GM19395 (cell line): Measurements from ENCODE around the gene PIAS4.

ENCODE experiments used
- ATAC-seq: cut with Tn5 transposase; IDR thresholded peaks from one replicate; pipeline ENCODE4 v1.9.1; 2021; ENCODE audit warnings: mild to moderate bottlenecking, moderate library complexity; ENCODE audit not compliant: unreplicated experiment

Gene PIAS4

DNA sequence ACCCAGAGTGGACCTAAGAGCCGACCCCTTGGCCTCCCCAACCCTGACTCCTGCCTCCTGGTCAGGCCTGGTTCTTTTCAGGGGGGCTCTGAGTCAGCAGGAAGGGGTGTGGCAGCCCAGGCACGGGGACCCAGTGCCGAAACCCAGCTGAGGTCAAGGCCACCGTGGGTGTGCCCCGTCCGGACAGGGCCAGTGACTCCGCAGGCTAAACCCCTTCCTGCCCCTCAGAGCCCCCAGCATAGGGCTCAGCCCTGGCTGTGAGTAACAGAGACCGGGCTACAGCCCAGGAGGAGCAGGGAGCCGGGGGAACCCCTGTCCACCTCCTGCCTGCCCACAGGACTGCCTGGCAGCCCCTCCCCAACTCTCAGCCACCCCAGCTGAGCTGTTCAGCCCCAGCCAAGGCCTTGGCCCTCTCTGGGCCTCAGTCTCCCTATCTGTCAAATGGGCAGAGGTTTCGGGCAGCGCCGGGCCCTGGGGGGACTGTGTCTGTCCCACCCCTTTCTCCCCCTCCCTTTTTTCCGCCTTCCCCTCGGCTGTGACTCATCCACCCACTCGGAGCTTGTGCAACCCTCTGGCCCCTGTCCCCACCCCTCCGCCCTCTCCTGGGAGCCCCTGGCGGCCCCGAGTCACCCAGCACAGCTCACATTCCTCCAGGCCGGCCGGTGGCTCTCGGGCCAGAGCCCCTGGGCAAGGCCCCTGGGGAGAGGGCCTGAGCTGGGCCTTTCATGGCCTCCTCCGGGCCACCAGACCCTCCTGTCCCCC lies 50.6 kb downstream of the PIAS4 start:
- ATAC-seq: no peak

DNA sequence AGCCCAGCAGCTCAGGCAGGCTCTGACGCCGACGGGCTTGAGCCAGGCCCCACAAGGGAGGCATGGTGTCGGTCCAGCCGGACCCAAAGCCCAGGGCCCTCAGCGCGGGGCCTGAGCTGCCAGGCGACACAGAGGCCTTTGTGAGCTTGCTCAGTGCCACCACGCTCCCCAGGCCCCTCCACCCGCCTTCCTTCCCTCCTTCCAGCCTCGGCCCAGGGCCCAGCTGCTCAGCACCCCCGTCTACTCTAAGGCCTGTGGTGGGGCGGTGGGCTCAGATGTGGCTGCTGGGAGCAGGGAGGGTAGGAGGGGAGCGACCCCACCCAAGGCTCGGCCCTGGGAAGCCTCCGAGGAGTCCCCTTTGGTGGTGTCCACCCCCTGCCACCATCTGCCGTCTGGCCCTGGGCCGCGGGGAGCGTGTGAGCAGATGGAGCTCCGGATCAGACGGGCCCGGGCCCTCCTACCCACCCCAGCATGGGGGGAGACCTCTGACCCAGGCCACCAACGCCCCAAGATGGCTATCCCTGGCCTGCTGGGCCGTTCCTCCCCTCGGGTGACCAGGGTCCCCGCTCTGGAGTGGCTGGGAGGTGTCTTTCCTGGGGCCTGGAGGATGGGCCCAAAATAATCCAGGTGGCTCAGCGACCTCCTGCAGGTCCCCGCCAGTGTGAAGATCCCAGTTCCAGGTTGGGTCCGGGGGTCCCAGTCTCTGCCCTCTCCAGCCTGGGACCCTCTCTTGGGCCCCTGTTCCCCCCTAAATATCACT lies 51.3 kb downstream of the PIAS4 start:
- no peak for ATAC-seq

DNA sequence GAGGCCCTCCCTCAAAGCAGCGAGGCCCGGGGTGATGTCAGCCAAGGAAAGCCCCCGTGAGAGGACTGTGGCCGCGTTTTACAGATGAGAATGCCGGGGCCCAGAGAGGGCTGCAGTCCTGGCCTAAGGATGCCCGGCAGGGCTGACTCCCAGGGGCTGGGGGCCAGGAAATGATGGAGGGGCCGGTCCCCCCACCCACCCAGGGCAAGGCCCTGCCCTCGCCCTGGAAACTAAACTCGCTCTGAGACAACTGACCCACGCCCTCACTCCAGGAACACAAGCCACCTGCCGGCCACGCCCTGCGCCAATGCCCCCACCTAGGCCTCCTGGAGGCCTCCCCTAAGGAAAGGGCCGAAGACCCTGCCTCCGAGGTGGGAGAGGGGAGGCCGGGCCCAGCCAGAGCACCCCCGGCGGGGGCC lies 51.9 kb downstream of the PIAS4 start:
- no peak for ATAC-seq

DNA sequence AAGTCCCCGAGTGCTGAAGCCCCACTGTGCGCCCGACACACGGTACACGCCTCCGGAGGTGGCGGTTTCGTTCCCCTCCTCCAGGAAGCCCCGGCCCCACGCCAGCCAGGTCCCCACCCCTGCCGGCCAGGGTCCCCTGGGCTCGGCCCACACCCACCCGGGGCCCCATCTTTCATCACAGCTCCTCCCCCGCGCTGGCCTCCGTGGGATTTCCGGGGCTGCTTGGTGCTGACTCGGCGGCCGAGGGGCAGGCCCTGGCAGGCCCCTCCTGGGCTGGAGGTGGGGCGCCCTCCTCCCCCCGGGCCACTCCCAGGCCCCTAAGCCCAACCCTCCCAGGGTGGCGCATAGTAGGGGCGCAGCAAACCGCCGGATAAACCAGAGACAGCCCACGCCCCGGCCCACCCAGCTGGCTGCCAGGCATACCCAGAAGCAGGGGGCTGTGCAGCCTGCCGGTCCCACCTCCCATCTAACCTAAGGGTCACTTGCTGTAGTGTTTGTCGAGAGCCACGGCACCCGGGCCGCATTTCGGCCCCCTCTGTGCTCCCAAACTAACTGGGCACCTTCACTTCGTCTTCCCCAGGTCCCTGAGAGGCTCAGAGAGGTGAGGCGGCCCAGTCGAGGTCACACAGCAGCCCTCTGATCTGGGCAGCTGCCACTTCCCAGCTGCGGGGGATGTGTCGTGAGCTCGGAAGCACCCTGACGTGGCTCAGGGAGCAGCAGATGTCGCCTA lies 52.5 kb downstream of the PIAS4 start:
- no peak for ATAC-seq

DNA sequence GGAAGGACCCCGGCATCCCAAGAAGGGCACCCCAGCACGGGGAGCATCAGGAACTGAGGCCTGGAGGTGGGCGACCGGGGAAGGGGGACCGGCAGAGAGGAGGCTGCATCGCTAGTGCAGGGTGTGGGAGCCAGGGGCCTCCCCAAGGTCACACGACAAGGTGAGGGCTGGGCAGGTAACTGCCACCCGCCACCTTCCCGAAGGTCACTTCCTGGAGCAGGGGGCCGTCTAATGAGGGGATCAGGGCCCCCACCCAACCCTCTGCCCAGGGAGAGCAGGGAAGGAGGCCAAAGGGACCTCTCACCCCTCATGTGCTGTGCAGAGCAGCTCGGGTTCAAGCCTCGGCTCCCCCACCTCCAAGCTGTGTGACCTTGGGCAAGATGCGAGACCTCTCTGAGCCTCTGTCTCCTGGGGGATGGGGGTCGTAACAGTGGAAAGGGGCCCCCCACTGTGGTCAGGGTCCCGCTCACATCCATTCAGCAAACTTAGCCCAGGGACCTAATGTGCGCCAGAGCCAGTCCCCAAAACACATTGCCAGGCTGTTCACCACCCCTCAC lies 53.2 kb downstream of the PIAS4 start:
- ATAC-seq: no peak

DNA sequence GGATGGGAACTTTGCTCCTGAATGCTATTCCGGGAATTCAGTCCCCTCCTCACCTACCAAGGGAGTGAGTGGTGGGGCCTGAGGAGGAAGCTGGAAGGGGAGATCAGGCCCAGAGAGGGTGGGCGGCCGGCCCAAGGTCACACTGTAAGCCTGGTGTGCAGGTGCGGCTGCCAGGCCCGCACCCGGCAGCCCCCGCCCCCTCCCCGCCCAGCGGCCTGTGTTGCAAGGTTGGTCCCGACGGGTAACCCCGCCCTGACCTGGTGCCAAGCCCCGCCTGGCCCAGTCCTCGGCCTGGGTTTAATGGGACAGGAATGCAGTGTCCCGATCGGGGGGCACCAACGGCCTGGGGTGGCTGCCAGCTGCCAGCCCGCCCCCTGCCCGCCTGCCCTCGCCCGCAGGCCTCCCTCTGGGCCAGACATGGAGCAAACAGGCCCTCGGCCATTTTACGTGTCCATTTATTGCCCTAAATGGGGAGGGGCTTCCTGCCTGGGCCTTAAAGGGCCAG lies 53.7 kb downstream of the PIAS4 start:
- ATAC-seq: no peak

DNA sequence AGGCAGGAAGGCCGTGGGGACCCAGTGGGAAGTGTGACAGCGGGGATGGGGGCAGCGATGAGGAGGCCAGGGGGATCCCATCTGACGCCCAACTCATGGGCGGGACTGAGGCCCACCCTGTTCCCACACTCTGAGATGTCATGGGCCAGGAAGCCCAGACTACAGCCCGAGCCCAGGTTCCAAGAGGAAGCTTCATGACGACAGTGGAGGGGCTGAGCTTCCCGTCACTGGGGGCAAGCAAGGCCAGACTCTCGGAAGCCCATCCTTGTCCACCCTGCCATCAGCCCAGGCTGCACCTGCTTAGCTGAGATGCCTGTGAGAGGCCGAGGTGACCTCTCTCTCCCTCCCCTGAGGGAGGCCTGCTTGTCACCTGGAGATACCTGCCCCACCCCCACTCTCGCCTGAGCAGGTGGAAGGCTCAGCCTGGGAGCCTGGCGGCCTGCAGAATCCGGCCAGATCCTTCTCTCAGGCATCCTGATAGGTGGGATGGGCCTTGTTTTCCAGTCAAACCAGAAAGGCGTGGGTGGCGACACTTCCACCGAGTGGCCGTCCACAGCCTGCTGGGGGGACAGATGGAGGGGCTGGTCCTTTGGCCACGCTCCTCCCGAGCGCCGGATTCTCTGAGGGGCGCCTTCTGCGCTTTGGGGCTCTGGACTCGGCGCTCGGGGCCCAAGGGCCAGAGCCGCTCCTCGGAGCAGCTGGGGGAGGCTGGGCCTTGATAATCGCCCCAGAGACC lies 54.3 kb downstream of the PIAS4 start:
- no peak for ATAC-seq

DNA sequence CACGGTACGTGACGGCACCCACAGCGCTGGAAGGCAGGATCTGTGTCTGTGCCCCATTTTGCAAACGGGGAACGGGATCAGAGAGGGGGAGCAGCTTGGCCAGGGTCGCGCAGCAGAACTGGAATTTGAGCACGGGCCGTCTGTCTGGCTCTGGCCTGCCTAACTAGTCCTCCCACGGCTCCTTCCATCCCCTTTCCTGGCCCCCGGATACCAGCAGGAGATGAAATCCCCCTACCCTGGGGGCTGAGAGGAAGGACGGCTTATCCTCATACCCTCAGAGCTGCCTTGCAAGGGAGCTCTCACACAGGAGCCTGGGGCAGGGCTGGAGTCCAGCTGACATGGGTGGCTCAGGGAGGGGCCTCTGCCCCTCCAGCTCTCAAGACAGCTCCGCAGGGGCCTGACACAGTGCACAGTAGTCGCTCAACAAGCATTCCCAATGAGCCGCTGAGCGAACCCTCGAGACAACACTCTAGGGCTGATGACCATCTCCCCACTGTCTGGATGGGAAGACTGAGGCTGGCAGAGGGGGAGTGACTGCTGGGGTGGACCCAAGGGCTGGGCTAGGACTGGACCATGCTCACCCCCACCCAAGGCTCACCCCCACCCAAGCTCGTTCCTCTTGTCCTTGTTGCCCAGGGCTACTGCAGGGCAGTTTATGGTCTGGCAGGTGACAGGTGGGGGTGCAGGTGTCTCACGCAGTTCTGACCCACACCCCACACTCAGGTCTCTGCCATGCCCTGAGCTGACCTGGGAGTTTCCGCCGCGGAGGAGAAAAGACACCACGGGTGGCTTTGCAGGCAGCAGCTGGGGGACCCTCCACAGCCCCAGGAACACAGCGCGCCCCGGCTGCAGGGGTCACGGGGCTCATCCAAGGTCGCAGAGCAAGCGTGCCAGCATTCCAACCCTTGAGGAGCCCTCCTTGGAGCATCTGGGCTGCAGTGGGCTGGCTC lies 55.2 kb downstream of the PIAS4 start:
- no peak for ATAC-seq

DNA sequence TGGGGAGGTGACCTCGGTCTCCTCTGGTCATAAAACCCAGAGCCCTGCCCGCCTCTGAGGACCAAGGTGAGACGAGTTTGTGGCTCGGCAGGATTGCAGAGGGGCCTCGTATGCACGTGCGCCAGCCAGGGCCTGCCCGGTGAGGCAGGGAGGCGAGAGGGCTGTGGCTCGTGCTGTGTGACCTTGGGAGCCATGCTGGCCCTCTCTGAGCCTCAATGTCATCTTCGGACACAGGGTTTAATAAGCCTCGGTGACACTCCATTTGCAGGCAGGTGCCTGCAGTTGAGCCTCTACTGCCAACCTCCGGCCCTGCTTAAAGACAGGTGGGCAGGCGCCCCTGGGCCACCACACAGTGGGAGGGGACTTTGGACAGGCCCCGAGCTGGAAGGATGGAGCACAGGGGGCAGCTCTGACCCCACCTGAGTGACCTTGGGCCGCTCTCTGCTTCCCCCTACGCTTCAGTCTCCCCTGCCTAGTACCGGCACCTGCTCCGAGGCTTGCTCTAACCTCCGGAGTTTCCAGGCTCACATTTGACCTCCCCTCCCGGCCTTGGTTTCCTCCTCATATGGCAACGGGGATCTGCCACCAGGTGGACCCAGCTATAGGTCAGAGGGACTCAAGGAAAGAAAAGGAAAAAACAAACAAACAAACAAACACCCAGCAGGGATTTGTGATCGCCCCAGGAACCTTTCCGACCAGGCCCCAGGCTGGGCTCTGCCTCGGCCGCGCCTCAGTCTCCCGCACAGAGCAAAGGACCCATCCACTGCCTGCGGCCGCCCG lies 56.0 kb downstream of the PIAS4 start:
- no peak for ATAC-seq

DNA sequence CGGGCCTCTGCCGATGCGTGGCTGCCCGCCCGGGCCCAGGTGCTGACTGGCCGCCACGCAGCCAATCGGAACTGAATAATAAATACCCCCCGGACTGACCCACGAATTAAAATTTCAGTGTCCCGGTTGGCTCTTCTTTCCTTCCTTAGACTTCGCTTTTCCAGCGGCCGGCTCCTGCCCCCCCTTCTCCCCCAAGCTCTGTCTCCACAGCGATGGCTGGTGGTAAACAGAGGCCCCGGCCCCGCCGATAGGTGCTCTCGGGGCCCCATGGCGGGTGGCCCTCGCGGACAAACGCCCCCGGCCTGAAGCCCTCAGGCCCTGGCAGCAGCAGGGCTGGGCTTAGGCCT lies 56.6 kb downstream of the PIAS4 start:
- no peak for ATAC-seq

DNA sequence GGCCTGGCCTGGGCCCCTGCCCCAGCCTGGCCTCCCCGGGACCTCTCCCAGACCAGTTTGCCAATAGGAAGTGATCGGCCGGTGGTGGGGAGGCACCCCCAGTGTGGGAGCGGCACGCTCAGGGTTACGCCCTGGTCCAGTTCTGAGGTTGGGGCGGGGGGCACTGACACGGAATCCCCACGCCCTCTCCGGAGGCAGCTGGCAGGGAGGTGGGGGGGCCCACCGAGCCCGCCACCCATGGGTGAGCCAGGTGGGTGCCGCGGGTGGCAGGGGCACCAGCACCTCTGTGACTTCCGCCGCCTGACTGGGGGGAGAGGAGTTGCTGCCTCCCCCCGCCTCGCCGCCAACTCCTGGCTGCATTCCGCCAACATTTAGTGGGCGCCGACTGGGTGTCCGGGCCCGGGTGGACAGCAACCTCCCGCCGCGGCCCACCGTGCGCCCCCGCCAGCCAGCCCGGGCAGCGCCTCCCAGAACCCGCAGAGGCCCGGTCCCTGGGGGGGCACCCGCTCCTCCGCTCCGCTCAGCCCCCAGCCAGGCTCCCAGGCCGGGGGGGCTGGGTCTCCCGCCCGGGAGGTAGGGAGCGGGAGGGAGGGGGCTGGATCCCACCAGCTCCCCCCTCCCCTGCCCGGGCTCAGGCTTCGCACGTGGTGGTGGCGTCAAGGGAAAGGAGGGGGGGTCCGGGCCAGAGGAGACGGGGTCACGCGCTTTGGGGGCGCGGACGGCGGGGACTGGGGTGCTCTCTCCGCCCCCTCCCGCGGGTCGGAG lies 57.1 kb downstream of the PIAS4 start:
- peak; percentile 15 for ATAC-seq

DNA sequence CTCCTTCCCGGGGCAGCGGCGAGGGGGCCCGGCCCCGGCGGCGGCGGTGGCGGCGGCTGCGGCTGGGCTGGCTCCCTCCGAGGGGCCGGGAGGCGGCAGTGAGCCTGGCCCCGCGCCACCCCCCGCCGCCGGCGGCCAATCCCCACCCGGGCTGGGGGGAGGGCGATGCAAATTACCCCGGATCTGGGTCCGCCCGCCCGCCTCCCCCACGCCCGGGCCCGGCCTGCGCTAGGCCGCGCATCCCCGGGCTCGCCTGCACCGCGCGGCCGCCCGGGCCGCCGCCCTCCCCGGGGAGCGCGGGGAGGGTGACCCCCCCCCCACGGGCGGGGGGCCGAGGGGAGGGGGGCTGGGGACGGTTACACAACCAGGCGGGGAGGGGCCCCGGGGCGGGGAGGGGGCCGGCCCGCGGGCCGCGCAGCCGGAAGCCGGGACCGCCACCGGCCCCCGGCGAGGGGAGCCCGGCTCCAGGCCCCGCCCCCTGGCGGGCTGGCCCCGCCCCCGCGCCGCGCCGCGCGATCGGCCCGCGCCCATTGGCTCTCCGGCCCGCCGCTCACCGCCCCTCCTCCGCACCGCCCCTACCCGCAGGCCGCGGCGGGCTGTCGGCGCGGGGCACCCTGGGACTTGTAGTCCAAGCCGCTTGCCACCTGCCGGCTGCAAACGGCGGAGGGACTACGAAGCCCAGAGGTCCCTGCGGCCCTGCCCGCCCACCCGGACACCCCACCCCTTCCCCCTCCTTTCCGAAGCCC lies 58.1 kb downstream of the PIAS4 start:
- ATAC-seq: peak; percentile 67

DNA sequence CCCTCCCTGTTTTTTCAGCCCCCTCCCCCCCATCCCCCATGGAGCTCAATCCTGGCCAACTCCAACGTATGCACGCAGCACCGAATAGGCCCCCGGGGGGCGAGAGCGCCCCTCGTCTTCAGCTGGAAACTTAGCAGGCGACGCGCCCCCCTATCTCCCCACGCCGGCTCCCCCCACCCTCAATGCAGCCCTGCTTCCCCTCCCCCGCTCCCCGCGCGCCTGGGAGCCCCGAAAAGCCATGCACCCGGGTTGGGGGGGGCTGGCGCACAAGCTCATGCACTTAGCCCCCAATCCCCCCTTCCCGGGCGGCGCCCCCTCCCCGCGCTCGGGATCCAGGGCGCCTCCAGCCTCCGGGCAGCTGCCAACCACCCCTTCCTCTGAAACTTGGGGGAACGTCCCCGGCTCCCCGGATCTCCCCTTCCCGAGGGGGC lies 58.7 kb downstream of the PIAS4 start:
- ATAC-seq: no peak

DNA sequence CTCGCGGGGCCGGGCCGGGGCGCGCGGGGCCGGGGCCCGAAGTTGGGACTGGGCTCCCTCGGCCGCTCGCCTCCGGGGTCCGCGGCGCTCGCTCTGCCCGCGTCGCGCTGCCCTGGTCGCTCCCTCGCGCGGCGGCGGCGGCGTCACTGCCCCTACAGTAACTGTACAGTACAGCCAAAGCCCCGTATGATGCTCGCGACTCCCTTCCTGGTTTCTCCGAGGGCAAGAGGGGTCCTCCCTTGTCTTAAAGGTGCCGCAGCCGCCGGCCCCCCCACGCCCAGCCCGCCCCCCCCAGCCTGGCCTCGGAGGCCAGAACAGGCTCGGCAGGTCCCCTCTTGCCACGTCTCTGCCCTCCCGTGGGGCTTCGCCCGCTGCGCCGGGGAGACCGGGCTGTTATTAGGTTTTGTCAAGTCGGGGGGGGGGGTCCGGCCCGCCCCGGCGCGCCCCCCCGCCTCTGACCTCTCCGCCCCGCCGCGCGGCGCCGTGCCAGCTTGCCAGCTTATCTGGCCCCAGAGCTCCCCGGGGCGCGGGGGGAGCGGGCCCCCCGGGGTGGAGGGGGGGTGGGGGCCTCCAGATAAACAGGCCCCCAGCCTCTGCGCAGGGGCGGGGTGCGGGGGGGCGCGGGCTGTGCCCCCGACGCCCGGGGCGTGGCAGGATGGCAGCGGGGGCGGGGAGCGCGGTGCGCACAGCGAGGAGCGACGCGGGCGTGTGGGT lies 59.3 kb downstream of the PIAS4 start, which contains the start of gene ZBTB7A:
Gene ZBTB7A (minus strand): TSS at position 218 of the 714 bp plus-strand sequence. CDS start 11,667 bp downstream, outside the sequence.
- ATAC-seq: no peak

DNA sequence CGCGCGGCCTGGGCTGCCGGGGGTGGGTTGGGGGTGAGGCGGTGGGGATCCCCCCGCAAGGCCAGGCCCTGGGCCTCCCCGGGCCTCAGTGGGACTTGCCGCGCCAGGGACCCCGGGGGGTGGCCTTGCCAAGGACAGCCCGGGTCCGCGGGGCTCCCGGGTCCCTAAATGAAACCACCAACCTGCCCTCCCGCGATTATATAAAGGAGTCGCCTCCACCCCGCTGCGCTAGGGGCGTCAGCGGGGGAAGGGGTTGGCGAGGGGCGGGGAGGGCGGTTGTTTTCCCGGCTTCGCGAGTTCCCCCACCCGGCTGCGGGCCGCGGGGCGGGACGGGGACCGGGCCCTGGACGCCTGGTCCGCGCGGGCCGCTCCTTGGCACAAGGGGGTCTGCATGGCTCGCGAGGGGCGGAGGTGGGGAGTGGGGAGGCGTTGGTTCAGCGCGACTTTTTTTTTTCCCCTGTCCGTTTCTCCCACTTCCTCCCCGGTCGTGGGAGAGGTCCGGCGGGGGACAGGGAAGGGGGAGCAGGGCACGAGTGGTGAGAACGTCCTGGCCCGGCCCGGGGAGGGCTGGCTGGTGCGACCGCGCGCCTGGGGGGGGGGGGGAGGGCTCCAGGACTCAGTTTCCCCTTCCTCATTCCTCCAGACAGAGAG lies 60.0 kb downstream of the PIAS4 start:
- ATAC-seq: no peak
